Putamen (tissue), 1 donor: ENCODE measurements around the gene MUC15.

Experiments used
- DNase-seq: peaks from one replicate; pipeline ENCODE4 v3.0.0-alpha.2; 2016; ENCODE audit warnings: low spot score

MUC15 gene

DNA sequence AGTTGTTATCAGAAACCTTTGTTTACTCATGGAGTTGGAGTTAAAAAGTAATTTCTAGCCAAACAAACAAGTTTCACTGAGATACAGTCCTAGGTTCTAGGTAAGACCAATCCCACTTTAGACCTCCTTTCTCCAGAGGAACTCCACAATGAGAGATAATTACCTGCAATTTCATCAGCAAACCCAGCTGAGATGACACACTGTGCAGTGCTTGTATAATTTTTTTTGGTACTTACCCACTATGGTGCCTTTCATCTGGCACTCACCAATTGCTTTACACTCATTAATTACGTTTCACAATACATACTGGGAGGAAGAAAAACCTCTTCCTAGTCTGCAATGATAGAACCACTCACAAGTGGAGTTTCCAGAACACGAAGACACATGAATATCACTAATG is 1.8 kb upstream of the MUC15 start:
- DNase-seq, result no peak

DNA sequence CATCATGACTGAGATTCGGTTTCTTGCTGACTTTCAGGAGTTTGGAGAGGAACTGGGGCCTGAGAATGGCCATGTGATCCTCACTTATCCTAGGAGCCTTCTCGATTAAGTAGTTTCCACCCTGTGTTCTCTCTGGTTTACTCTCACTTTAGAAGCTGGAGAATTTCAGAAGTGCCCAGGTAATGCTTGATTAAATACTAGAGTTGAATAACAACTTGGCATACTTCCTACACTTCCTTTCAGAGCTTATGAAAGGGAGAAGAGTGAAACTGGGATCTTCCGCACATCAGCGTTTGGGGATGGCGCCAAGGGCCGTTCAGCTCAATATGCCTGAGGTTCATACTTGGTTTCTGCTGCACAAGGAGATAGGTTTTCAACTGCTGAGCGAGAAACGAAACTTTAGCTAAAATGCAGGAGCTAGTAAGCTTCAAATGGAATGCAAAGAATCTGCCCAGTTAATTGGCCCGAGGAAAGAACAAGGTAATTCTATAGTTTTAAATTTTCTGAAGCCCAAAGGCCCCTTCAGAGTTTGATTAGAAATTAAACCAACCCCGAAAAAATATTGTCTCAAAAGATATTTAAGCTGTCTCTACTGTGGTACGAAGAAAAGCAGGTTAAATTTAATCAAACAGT is 823 bp upstream of the MUC15 start:
- DNase-seq, result no peak

DNA sequence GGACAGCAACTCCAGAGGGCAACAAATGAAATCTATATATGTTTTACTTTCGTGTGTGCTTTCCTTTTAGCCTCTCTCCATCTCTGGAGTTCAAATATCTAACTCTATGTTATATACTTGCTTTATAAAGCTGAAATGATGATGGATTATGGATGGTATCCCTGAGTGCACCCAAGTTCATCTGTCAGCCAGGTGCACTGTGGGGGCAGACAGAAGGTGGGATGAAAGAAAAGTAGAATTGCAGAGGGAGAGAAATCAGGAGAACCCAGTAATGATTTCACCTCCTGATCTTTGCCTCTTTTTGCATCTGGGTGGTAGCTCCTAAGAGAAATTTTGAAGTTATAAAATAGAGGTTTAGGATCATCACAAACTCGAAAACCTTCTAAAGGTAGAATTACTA is 2.4 kb downstream of the MUC15 start:
- peak; percentile 72 for DNase-seq

DNA sequence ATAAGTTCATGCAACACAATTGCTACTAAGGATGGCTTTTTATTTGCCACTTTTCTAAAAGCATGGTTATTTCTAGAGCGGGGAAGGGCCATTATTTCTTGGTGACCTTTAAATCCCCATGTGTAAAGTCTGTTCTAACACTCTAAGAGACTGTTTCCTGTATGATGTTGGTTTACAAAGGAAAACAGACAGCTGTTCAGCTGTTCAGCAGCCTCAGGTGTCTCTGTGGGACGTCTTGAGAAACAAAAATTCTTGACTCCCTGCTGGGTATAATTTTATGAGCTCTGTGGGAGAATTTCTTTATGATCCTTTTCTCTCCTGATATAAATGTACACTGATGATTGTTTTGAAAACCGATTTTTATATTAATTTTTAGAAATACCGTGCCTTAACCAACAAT is 13.9 kb downstream of the MUC15 start:
- DNase-seq, result no peak

DNA sequence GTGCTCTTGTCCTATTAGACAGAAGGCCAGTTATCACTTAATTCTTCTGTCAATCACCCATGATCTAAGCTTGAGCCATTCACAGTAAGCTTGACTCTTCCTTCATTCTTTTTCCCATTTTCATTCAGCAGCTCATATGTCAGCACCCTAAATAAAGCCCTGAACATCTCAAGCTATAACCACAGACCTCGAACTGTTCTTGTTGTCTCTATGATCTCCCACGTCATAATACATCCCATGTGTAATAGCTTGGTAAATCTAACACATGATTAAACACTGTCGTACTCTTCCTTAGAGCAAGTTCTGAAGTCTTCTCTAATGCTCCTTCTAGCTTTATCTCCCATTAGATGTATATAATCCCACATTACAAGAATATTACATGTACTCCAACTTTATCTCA is 14.4 kb downstream of the MUC15 start:
- DNase-seq, result no peak

DNA sequence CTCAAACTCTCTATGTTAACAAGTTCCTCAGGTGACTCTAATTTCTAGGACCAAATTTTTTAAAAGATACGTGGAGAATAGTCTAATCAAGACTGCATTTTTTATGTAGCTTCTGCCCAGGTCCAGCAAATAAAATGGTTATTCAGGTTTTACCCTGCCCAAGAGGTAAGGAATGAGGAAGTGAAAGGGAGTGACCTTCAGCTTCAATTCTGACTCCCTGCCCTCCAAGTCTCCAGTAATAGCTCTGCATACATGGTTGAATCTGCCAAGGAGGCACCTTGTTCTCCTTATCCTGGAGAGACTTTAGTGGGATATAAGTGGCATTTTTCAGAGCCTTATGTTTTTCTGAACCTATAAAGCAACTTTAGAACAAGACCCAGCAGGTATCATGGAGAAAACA is 15.5 kb downstream of the MUC15 start:
- DNase-seq, result no peak

DNA sequence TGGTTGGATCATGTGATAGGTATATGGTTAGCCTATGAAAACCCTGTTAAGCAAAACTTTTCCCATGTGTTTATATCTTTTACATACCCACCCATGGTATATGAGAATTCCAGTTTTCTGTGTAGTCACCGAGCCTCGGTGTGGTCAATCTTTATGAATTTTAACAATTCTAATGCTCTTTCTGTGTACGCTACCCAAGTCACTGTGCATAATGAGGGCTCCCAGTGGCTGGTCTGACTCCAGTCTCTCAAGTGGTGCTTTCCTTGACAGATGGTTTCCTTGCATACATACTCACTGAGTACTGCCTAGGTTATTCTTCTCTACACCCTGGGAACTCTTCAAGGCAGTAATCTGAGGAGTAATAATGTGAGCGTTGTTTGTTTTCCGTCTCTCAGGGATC is 17.6 kb downstream of the MUC15 start:
- DNase-seq, result no peak

DNA sequence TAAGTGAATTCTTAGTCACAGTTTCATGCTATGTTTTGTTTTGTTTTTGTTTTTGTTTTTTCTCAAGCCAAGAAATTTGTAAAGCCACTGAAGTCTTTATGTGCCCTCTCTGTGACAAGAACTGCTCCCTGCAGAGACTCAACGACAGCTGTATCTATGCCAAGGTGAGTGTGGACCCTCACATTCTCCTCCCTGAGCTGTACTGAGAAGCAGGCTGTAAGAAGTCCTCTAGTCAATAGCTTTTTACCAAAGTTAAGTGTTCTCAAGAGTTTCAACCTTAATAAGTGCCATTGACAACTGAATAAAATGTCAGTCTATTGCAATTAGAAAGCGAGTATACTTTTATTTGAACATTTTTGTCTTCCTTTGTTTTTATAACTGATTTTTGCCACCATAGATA is 18.9 kb downstream of the MUC15 start:
- no peak for DNase-seq

DNA sequence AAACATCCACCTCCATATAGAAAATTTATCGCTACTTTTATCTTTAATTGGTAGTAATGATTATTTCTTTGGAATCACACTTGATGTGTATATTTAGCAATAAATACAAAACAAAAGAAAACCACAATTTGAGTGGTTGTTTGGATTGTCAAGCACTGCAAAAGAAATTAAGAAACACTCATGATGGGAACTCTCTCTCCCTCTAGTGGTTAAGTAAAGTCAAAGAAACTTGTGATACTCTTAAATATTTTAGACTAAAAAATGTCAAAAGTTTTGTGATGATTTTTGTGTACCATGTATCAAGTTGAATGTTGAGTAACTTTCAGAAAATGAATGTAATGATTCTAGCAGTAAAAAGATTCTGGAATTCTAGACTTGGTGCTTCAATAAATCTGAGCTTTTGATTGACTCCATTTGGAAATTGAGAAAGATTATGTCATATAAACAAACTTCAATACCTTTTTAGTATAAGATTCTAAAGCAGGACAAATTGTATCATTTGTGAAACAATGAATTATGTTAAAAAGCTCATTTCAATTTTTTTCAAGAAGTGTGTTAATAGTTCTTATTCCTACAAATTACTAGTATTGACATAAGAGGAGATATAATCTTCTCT is 20.8 kb downstream of the MUC15 start:
- no peak for DNase-seq

DNA sequence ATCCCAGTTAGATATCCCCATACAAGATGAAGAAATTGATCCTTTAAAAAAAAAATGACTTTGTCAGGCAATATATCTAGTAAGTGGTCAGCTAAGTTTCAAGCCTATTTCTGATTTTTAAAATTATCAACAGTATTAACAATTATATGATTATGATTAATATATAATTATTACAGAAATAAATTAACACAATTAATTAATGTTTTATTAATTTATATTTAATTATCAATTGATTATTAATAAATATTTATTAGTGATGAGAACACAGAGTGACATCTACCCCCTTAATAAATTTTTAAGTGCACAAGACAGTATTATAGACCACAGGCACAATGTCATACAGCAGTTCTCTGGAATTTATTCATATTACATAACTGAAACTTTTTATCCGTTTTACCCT is 22.0 kb downstream of the MUC15 start:
- no peak for DNase-seq

DNA sequence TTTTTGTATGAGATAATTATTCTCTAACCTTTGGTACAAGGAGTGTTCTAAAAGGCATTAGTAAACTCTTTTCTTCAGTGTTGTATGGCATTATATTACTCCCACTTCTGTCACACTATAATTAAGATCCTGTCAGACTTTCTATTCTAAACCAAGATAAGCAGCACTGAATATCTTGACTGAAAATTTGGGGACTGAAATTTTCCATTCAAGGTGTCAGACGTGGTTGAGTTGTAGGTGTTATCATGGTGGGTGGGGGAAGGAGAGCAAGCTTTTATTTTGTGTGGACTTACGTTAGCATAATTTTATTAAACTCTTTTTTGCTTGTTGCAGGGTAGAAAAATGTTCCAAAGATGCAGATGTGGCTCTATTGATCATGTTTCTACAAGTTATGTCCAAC is 22.9 kb downstream of the MUC15 start:
- peak; percentile 67 for DNase-seq

DNA sequence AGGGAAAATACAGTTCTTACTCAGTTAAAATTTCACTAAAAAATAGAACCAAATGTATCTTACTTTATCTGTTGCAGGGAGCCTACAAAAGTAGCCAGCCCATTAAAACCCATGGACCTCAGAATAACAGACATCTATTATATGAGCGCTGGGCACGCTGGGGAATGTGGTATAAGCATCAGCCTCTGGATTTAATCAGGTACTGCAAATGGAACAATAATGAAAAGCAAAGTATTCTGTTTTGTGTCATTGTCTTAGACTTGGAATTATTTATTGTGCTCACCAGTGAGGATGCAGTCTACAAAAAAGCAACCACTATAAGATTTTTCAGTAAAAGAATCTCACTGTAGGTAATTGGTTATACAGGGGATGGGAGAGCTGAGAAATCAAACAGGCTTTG is 30.2 kb downstream of the MUC15 start:
- no peak for DNase-seq

DNA sequence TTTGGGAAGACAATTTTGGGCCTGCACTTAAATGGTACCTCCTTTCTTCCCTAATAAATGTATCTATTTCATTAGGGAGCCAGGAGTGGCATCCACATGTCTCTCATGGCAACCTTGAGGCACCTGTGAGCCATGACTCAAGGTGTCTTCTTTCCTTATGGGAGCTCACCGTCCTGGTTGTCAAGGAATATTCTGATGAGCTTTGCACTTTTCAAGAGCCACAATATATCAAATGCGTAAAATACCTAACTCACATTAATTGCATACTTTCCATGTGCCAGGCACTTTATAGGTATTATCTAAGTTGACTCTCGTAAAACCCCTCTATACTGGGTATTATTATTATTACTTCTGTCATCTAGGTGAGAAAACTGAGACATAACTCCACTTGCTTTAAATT is 32.5 kb downstream of the MUC15 start:
- no peak for DNase-seq

DNA sequence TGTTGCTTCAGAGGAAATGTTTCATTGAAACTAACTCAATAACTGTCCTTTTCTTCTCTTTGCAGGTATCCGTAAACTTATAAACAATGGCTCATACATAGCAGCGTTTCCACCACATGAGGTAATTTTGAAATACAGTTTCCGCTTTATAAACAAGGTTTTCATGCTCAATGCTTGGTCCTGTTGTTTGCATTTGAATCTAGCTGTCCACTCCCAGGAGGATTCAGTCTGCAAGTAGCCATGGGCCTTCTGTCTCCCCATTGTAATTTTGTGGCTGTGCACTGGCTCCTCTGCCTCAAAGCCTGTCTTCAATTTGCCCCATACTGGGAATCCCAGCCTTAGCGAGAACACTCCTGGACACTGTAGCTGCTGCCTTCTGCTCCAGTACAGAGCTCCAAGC is 34.7 kb downstream of the MUC15 start:
- DNase-seq, result no peak

DNA sequence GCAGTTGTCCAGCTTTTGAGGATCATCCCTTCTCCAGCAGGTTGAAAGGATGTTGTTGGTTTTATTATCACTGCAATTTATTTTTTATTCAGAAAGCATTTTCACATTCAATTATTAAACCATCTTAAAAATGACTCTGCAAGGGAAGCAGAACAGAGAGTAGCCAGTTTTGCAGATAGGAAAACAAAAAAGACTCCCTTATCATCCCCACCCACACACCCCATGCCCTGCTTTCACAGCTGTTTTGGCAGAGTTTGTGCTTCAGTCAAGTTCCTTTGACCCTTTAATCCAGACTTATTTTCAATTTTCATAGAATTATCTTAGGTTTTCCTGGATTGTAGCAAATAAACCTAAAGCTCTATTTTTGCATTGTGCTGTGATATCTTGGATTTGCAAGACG is 44.4 kb downstream of the MUC15 start:
- DNase-seq, result no peak

DNA sequence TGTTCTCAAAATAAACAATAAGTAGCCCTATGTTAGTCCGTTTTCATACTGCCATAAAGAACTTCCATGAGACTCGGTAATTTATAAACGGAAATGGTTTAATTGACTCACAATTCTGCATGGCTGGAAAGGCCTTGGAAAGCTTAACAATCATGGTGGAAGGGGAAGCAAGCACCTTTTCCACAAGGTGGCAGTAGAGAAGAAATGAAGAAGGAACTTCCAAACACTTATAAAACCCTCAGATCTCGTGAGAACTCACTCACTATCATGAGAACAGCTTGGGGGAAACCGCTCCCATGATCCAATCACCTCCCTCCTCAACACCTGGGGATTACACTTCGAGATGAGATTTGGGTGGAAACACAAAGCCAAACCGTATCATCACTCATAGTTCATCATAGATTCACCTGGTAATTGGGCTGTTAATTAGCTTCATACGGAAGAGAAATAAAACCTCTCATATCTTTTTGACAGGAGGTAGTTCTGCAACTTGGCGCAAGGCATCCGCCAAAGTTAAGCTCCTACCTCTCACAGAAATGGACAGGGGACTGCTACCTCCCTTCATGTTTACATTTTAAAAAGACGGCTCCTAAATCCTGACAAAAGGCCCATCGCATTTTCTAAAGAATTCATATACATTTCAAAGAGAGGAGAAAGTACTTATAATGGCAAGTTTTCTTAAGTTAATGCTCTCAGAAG is 49.0 kb downstream of the MUC15 start:
- no peak for DNase-seq

DNA sequence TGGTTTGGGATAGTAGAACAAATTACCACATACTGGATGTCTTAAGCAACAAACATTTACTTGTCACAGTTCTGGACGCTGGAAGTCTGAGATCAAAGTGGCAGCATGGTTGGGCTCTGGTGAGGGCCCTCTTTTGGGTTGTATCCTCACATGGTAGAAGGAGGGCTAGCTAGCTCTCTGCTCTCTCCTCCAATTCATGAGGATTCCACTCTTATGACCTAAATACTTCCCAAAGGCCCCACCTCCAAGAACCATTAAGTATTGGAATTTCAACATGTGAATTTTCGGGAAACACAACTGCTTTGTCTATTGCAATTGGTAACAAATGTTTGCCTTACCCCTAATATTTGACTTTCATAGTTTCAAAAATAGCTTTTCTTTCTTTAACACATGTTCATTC is 52.6 kb downstream of the MUC15 start:
- no peak for DNase-seq

DNA sequence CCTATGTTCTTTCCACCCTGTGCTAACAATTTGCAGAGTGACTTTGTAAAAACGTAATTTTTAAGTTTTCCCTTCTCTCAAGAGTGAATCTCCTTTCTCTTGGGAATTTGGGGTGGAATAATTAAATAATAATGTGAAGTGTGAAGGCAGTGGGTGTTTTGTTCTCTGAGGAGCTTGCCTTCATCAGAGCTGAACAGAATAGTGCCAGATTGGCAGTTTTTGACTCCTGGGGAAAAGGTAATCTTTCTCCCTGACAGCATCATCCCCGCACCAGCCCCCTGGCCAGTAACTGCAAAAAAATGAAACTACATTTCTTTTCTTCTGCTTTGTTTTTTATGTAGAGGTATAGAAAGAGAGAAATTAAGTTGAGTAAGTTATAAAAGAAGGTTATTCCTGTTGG is 59.9 kb downstream of the MUC15 start:
- peak; percentile 75 for DNase-seq

DNA sequence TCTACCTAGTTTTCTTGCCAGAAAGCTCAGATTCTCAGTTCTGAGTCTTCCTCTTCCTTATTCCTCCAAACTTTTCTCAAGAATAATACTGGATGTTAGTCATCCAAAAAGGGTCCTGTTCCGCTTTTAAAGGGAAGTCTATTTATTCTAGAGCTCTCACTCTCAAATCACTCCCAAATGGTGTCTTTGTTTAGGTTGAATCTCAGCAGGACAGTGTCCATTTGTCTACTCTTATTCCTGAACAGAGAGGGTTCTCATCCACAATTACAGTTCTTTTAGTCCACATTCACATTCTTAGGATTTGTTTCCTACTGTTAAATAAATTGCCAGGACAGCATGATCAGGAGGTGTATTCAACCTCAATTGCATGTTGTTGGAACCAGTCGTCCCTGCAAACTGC is 61.3 kb downstream of the MUC15 start:
- DNase-seq, result no peak

DNA sequence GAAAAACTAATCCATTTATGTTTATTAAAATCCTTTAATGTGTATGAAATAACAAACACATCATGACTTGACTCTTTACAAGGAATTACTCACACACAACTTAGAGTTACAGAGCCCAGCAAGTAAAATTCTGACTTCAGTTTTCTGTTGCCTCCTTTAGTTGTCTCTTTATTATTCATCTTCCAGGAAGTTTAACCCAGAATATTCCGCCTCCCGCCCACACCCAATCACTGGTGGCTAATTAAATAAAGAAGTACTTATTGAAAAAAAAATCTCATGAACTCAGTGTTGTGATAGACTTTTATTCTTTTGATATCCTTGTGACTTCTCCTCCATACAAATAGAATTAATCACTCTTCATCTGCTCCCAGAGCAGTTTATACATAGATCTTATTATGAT is 61.9 kb downstream of the MUC15 start:
- no peak for DNase-seq
